Neuronal stem cell (in vitro differentiated cells): Measurements from ENCODE around the gene RGS12.

Experiments
- DNase-seq: peaks from one replicate; pipeline ENCODE4 v3.0.0-alpha.2; 2013; ENCODE audit warnings: low spot score
- H2AFZ ChIP-seq: one replicate; pipeline ENCODE4 v1.6.1; 2013; ENCODE audit warnings: mild to moderate bottlenecking, low read length, inconsistent platforms
- H2AK5ac ChIP-seq: 2 replicates; pipeline ENCODE4 v1.6.1; 2013; ENCODE audit warnings: low read depth, mild to moderate bottlenecking, inconsistent platforms, low read length, moderate library complexity, mixed read lengths
- H2BK120ac ChIP-seq: 2 replicates; pipeline ENCODE4 v1.6.1; 2013; ENCODE audit warnings: low read depth, mild to moderate bottlenecking, inconsistent platforms, low read length, moderate library complexity, mixed read lengths
- H2BK12ac ChIP-seq: one replicate; pipeline ENCODE4 v1.6.1; 2013; ENCODE audit warnings: low read length, inconsistent platforms
- H2BK15ac ChIP-seq: 2 replicates; pipeline ENCODE4 v1.6.1; 2013; ENCODE audit warnings: mild to moderate bottlenecking, low read length, inconsistent platforms, mixed read lengths
- H2BK5ac ChIP-seq: one replicate; pipeline ENCODE4 v1.6.1; 2013; ENCODE audit warnings: inconsistent platforms, mild to moderate bottlenecking, low read length, moderate library complexity
- H3K14ac ChIP-seq: one replicate; pipeline ENCODE4 v1.6.1; 2013; ENCODE audit warnings: low read length, inconsistent platforms
- H3K18ac ChIP-seq: 2 replicates; pipeline ENCODE4 v1.6.1; 2013; ENCODE audit warnings: low read length, inconsistent platforms
- H3K23ac ChIP-seq: 2 replicates; pipeline ENCODE4 v1.6.1; 2013; ENCODE audit warnings: low read depth, mild to moderate bottlenecking, mixed read lengths, low read length, inconsistent platforms; ENCODE audit not compliant: poor library complexity
- H3K27ac ChIP-seq: replicated peaks from 3 replicates; pipeline ENCODE4 v1.5.1; 2013; ENCODE audit warnings: low read length, inconsistent platforms
- H3K27me3 ChIP-seq, 3 experiments: 2 replicates each; pipeline ENCODE4 v1.6.1; 2013; ENCODE audit warnings: low read length in 3 of 3, mild to moderate bottlenecking in 2 of 3, inconsistent platforms in 1 of 3, low read depth in 1 of 3, mixed read lengths in 1 of 3, moderate library complexity in 1 of 3; ENCODE audit not compliant: control insufficient read depth in 3 of 3, insufficient read depth in 3 of 3
- H3K36me3 ChIP-seq, 2 donors: replicated peaks in 1 of 2; 2 replicates each; pipeline ENCODE4 v1.6.1; 2013; ENCODE audit warnings: low read length in 2 of 2; ENCODE audit not compliant: control insufficient read depth in 2 of 2, insufficient read depth in 2 of 2
- H3K4ac ChIP-seq: 2 replicates; pipeline ENCODE4 v1.6.1; 2013; ENCODE audit warnings: inconsistent platforms, mild to moderate bottlenecking, low read length, moderate library complexity
- H3K4me1 ChIP-seq, 2 donors: 1 replicate in 1 of 2; 2 replicates in 1 of 2; pipeline ENCODE4 v1.6.1; 2013; ENCODE audit warnings: low read length in 2 of 2, low read depth in 1 of 2; ENCODE audit not compliant: control insufficient read depth in 2 of 2, insufficient read depth in 1 of 2
- H3K4me2 ChIP-seq: one replicate; pipeline ENCODE4 v1.6.1; 2013; ENCODE audit warnings: mild to moderate bottlenecking, low read length, inconsistent platforms; ENCODE audit not compliant: insufficient read depth, poor library complexity, severe bottlenecking
- H3K4me3 ChIP-seq, 2 donors: 2 replicates each; pipeline ENCODE4 v1.5.1; 2013; ENCODE audit warnings: low read length in 2 of 2, mild to moderate bottlenecking in 2 of 2, inconsistent platforms in 1 of 2, moderate library complexity in 1 of 2
- H3K79me1 ChIP-seq: one replicate; pipeline ENCODE4 v1.6.1; 2013; ENCODE audit warnings: low read depth, mild to moderate bottlenecking, inconsistent platforms, low read length, moderate library complexity
- H3K9ac ChIP-seq: one replicate; pipeline ENCODE4 v1.6.1; 2013; ENCODE audit warnings: mild to moderate bottlenecking, low read depth, low read length, inconsistent platforms; ENCODE audit not compliant: poor library complexity
- H3K9me3 ChIP-seq, 2 donors: replicated peaks in 1 of 2; 2 replicates each; pipeline versions ENCODE3 to v1.6.1; 2013; ENCODE audit warnings: low read length in 2 of 2, mild to moderate bottlenecking in 2 of 2, inconsistent platforms in 1 of 2, low read depth in 1 of 2, mixed read lengths in 1 of 2, moderate library complexity in 1 of 2; ENCODE audit not compliant: control insufficient read depth in 2 of 2, insufficient read depth in 1 of 2
- H4K8ac ChIP-seq: one replicate; pipeline ENCODE4 v1.6.1; 2013; ENCODE audit warnings: low read depth, mild to moderate bottlenecking, inconsistent platforms, low read length, moderate library complexity
- H4K91ac ChIP-seq: one replicate; pipeline ENCODE4 v1.6.1; 2013; ENCODE audit warnings: low read length, low read depth, mild to moderate bottlenecking, inconsistent platforms; ENCODE audit not compliant: poor library complexity
- WGBS, 2 donors: extraction: QIAGEN DNeasy Blood & Tissue Kit; methylation state at CpG; one replicate each; pipeline ENCODE4 v1.1.7; 2013; ENCODE audit warnings: missing lambda C conversion rate in 2 of 2, mixed read lengths in 1 of 2; ENCODE audit not compliant: insufficient read length in 2 of 2, insufficient replicate concordance in 1 of 2; ENCODE audit errors: extremely low coverage in 2 of 2; 5-methylcytosine and 5-hydroxymethylcytosine counted together

Gene RGS12

DNA sequence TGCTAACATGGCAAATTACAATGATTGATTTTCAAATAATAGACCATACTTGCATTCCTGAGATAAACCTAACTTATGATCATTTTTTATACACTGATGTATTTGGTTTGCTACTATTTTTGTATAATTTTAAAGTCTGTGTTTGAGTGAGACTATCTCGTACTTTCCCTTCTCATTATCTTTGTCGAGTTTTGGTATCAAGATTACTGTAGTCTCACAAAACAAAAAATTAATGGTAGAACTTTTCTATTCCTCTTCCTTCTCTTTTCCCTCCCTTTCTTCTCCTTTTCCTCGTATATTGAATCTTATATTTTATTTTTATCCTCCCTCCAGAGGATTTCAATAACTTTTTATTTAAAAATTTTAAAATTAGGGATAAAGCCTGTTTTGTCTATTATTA lies 41.5 kb downstream of the RGS12 start:
- no peak overlapping the region for H4K91ac ChIP-seq
- peaks cover 2 to 3% of the 10 kb centered on the region in 2 donors for H3K4me1 ChIP-seq
- no peak overlapping the region for H2BK120ac ChIP-seq
- H3K14ac ChIP-seq, result no peak overlapping the region
- H2BK15ac ChIP-seq, result no peak overlapping the region
- peaks cover 2% of the 10 kb centered on the region for H3K79me1 ChIP-seq
- H3K18ac ChIP-seq, result no peak overlapping the region
- H2BK5ac ChIP-seq, result no peak overlapping the region
- H2AFZ ChIP-seq, result no peak overlapping the region
- peaks cover 0 to 12% of the 10 kb centered on the region in 2 donors for H3K36me3 ChIP-seq
- H3K4ac ChIP-seq, result no peak overlapping the region
- no peak overlapping the region for H3K23ac ChIP-seq
- no peak overlapping the region for H3K4me2 ChIP-seq
- no peak overlapping the region for H2BK12ac ChIP-seq
- no peaks in the 10 kb centered on the region for H3K27me3 ChIP-seq
- WGBS, 2 donors, result 100% methylated on average over 1 of the region's 3 CpGs
- no peak overlapping the region for H2AK5ac ChIP-seq
- no peak overlapping the region for H4K8ac ChIP-seq
- H3K4me3 ChIP-seq, result no peak overlapping the region
- DNase-seq, result no peak
- no peak overlapping the region for H3K9ac ChIP-seq
- no peak overlapping the region for H3K27ac ChIP-seq
- peaks cover 0 to 16% of the 10 kb centered on the region in 2 donors for H3K9me3 ChIP-seq

GRCh38 chr4:3335385-3335784 lies 42.6 kb downstream of the RGS12 start:
- Histone ChIP-seq H3K4me1 (peaks cover 2 to 3% of the 10 kb centered on the region in 2 donors), H3K14ac (no peak overlapping the region), H3K9me3 (peaks cover 0 to 16% of the 10 kb centered on the region in 2 donors), H3K9ac (no peak overlapping the region), H2AK5ac (no peak overlapping the region), H3K4me2 (no peak overlapping the region), H3K27ac (no peak overlapping the region), H4K8ac (no peak overlapping the region), H3K36me3 (peaks cover 0 to 12% of the 10 kb centered on the region in 2 donors), H2BK5ac (no peak overlapping the region), H2BK12ac (no peak overlapping the region), H3K79me1 (peaks cover 2% of the 10 kb centered on the region), H3K18ac (no peak overlapping the region), H2BK120ac (no peak overlapping the region), H3K4ac (no peak overlapping the region), H4K91ac (no peak overlapping the region), H3K23ac (no peak overlapping the region), H2BK15ac (no peak overlapping the region), H3K27me3 (no peaks in the 10 kb centered on the region), H2AFZ (no peak overlapping the region), H3K4me3 (no peak overlapping the region)
- no peak for DNase-seq
- WGBS, 2 donors, result no CpG with 5 or more reads among the region's 10 CpGs

DNA sequence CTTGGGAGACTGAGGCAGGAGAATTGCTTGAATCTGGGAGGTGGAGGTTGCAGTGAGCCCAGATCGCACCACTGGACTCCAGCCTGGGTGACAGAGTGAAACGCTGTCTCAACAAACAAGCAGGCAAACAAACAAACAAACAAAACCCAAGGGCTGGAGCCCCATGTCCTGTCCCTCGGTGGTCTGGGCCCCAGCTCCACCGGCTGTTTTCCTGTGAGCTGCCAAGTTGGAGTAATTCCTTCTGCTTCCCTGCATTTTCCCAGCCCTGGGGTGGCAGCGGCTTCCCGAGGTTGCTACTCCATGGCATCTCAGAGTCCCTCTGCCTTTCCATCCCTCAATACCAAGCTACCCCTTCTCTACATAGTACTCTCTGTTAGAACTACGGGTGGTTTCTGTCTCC lies 43.2 kb downstream of the RGS12 start:
- H3K4me2 ChIP-seq, result no peak overlapping the region

GRCh38 chr4:3336382-3337356 lies 43.8 kb downstream of the RGS12 start:
- Histone ChIP-seq H3K14ac (no peak overlapping the region), H3K18ac (no peak overlapping the region), H2BK5ac (no peak overlapping the region), H3K4me3 (no peak overlapping the region), H3K79me1 (peaks cover 2% of the 10 kb centered on the region), H2BK15ac (no peak overlapping the region), H3K9me3 (peaks cover 0 to 16% of the 10 kb centered on the region in 2 donors), H3K23ac (no peak overlapping the region), H3K4me1 (peaks cover 2 to 3% of the 10 kb centered on the region in 2 donors), H3K27ac (no peak overlapping the region), H4K91ac (no peak overlapping the region), H2AK5ac (no peak overlapping the region), H3K27me3 (no peaks in the 10 kb centered on the region), H2BK12ac (no peak overlapping the region), H3K4me2 (no peak overlapping the region), H2AFZ (no peak overlapping the region), H3K9ac (no peak overlapping the region), H3K4ac (no peak overlapping the region), H4K8ac (no peak overlapping the region), H2BK120ac (no peak overlapping the region), H3K36me3 (peaks cover 0 to 12% of the 10 kb centered on the region in 2 donors)
- WGBS, 2 donors, result no CpG with 5 or more reads among the region's 14 CpGs
- no peak for DNase-seq

More for the DNA sequence above, 43.2 kb downstream of the RGS12 start:
- H4K91ac ChIP-seq, result no peak overlapping the region
- no peak overlapping the region for H3K9ac ChIP-seq
- H4K8ac ChIP-seq, result no peak overlapping the region
- no peak overlapping the region for H3K4me3 ChIP-seq
- H2BK15ac ChIP-seq, result no peak overlapping the region
- no peak overlapping the region for H2BK120ac ChIP-seq
- H3K36me3 ChIP-seq, result peaks cover 0 to 12% of the 10 kb centered on the region in 2 donors
- no peak for DNase-seq
- H3K14ac ChIP-seq, result no peak overlapping the region
- H3K4me1 ChIP-seq, result peaks cover 2 to 3% of the 10 kb centered on the region in 2 donors
- no peak overlapping the region for H3K23ac ChIP-seq
- no peak overlapping the region for H2BK12ac ChIP-seq
- H3K9me3 ChIP-seq, result peaks cover 0 to 16% of the 10 kb centered on the region in 2 donors
- no peak overlapping the region for H3K4ac ChIP-seq
- H2BK5ac ChIP-seq, result no peak overlapping the region
- peaks cover 2% of the 10 kb centered on the region for H3K79me1 ChIP-seq
- H3K27ac ChIP-seq, result no peak overlapping the region
- WGBS, 2 donors, result no CpG with 5 or more reads among the region's 7 CpGs
- H3K27me3 ChIP-seq, result no peaks in the 10 kb centered on the region
- H3K18ac ChIP-seq, result no peak overlapping the region
- no peak overlapping the region for H2AFZ ChIP-seq
- H2AK5ac ChIP-seq, result no peak overlapping the region
